Fibroblast of lung (primary cell): ENCODE measurements around the gene SLC22A5. TPM values are rescaled to one million over a fixed set of nuclear protein-coding genes. Genes with fewer than 3 reads are reported as not detected.

Experiments used
- DNase-seq, 2 donors: peaks; one replicate each; pipeline versions ENCODE4 v3.0.0 to v3.0.0-alpha.2; 2010; ENCODE audit warnings: low read depth in 2 of 2
- H2AFZ ChIP-seq: 2 replicates; pipeline ENCODE4 v1.5.1; 2012; ENCODE audit warnings: low read length, control low read depth, inconsistent platforms
- H3K27ac ChIP-seq: 2 replicates; pipeline ENCODE4 v1.5.1; 2011; ENCODE audit warnings: low read length, control low read depth; ENCODE audit not compliant: insufficient read depth
- H3K27me3 ChIP-seq: 2 replicates; pipeline ENCODE4 v1.5.1; 2011; ENCODE audit warnings: mild to moderate bottlenecking, low read length; ENCODE audit not compliant: control insufficient read depth, insufficient read depth
- H3K36me3 ChIP-seq: 2 replicates; pipeline ENCODE4 v1.5.1; 2011; ENCODE audit warnings: low read length; ENCODE audit not compliant: control insufficient read depth, insufficient read depth
- H3K4me1 ChIP-seq: 2 replicates; pipeline ENCODE4 v1.5.1; 2011; ENCODE audit warnings: low read length; ENCODE audit not compliant: control insufficient read depth, insufficient read depth; ENCODE audit errors: extremely low read depth
- H3K4me2 ChIP-seq: 2 replicates; pipeline ENCODE4 v1.5.1; 2011; ENCODE audit warnings: low read length, control low read depth; ENCODE audit not compliant: insufficient read depth; ENCODE audit errors: extremely low read depth
- H3K4me3 ChIP-seq, 4 experiments: fragments of 200-600 bp in 1 of 4; sonication (generic) in 1 of 4; replicated peaks in 1 of 4; 2 replicates each; pipeline ENCODE4 v1.5.1; 2011 to 2016; ENCODE audit warnings: low read length in 4 of 4, low read depth in 3 of 4, mild to moderate bottlenecking in 3 of 4, control low read depth in 2 of 4, inconsistent platforms in 1 of 4, mixed read lengths in 1 of 4; ENCODE audit not compliant: insufficient read depth in 1 of 4; ENCODE audit errors: control extremely low read depth in 1 of 4
- H3K79me2 ChIP-seq: 2 replicates; pipeline ENCODE4 v1.5.1; 2012; ENCODE audit warnings: mild to moderate bottlenecking, low read length, inconsistent platforms; ENCODE audit not compliant: control insufficient read depth, insufficient read depth
- H3K9ac ChIP-seq: 2 replicates; pipeline ENCODE4 v1.5.1; 2011; ENCODE audit warnings: mild to moderate bottlenecking, low read length, control low read depth; ENCODE audit not compliant: insufficient read depth
- H3K9me3 ChIP-seq: 2 replicates; pipeline ENCODE4 v1.5.1; 2012; ENCODE audit warnings: low read depth, low read length; ENCODE audit not compliant: control insufficient read depth, insufficient read depth
- H4K20me1 ChIP-seq: 2 replicates; pipeline ENCODE4 v1.5.1; 2011; ENCODE audit warnings: low read length; ENCODE audit not compliant: control insufficient read depth, insufficient read depth; ENCODE audit errors: extremely low read depth
- CTCF ChIP-seq, 2 donors: IDR thresholded peaks in 1 of 2; conservative IDR thresholded peaks in 1 of 2; 1 replicate in 1 of 2; 2 replicates in 1 of 2; pipeline ENCODE4 v1.5.1; 2011 to 2012; ENCODE audit warnings: low read length in 2 of 2, control low read depth in 1 of 2, inconsistent platforms in 1 of 2, low read depth in 1 of 2, mild to moderate bottlenecking in 1 of 2
- EZH2 ChIP-seq: IDR thresholded peaks from 2 replicates; pipeline ENCODE4 v1.5.1; 2012; ENCODE audit warnings: low read length, control low read depth, mild to moderate bottlenecking; ENCODE audit errors: missing control alignments
- polyA plus RNA-seq, 2 donors: library from polyadenylated mRNA; depleted of rRNA in 1 of 2; stranded (reverse) in 1 of 2; unstranded in 1 of 2; fragments of >200 nt; gene quantifications; 2 replicates each; pipeline ENCODE4 v1.2.1, GENCODE V29; 2011 to 2012; ENCODE audit warnings: missing spikeins in 1 of 2
- total RNA-seq: library from RNA; depleted of rRNA; stranded (reverse); fragments of >200 nt; gene quantifications from 2 replicates; pipeline ENCODE4 v1.2.1, GENCODE V29; 2014

SLC22A5 gene
- total and polyA plus RNA-seq, 2 donors (not counting 1 experiment from before 2014, with no cell fraction given) = 3.4 to 8.8 TPM

GRCh38 chr5:132416306-132417009 is 46.9 kb downstream of the SLC22A5 start:
- no peak overlapping the region for H3K4me2 ChIP-seq
- H3K9me3 ChIP-seq = no peaks in the 10 kb centered on the region
- no peaks in the 10 kb centered on the region for H3K36me3 ChIP-seq
- H3K27ac ChIP-seq = no peak overlapping the region
- H2AFZ ChIP-seq = no peak overlapping the region
- H3K4me1 ChIP-seq = peaks cover 33% of the 10 kb centered on the region
- no peak overlapping the region for H3K4me3 ChIP-seq
- no peaks in the 10 kb centered on the region for H4K20me1 ChIP-seq
- TF ChIP-seq EZH2 (no peak), CTCF (conservative IDR thresholded peaks at IDR 0.05 in 1 of 2, IDR thresholded peaks at IDR 0.05 in 1 of 2; ENCODE audit: low read depth in 1 of 2, low read length in 2 of 2) (no peak)
- H3K9ac ChIP-seq = no peak overlapping the region
- no peaks in the 10 kb centered on the region for H3K27me3 ChIP-seq
- no peak for DNase-seq
- H3K79me2 ChIP-seq = peaks cover 34% of the 10 kb centered on the region

- Histone ChIP-seq H4K20me1 (no peaks in the 10 kb centered on the region), H2AFZ (no peak overlapping the region), H3K4me2 (no peak overlapping the region), H3K27me3 (no peaks in the 10 kb centered on the region), H3K27ac (no peak overlapping the region), H3K9me3 (no peaks in the 10 kb centered on the region), H3K36me3 (no peaks in the 10 kb centered on the region), H3K4me3 (no peak overlapping the region), H3K79me2 (peaks cover 29% of the 10 kb centered on the region), H3K9ac (no peak overlapping the region), H3K4me1 (peaks cover 32% of the 10 kb centered on the region)
- no peak for TF ChIP-seq EZH2
- TF ChIP-seq CTCF (conservative IDR thresholded peaks at IDR 0.05 in 1 of 2, IDR thresholded peaks at IDR 0.05 in 1 of 2; ENCODE audit: low read depth in 1 of 2, low read length in 2 of 2) = no peak
- DNase-seq = no peak
These were observed 47.5 kb downstream of the SLC22A5 start for GRCh38 chr5:132417010-132417439.

- Histone ChIP-seq H3K9ac (no peak overlapping the region), H3K4me2 (no peak overlapping the region), H3K4me1 (peaks cover 34% of the 10 kb centered on the region), H3K4me3 (no peak overlapping the region), H3K27me3 (no peaks in the 10 kb centered on the region), H3K27ac (no peak overlapping the region), H3K36me3 (no peaks in the 10 kb centered on the region), H3K9me3 (no peaks in the 10 kb centered on the region), H2AFZ (no peak overlapping the region), H4K20me1 (no peaks in the 10 kb centered on the region), H3K79me2 (peaks cover 26% of the 10 kb centered on the region)
- TF ChIP-seq EZH2 (no peak), CTCF (conservative IDR thresholded peaks at IDR 0.05 in 1 of 2, IDR thresholded peaks at IDR 0.05 in 1 of 2; ENCODE audit: low read depth in 1 of 2, low read length in 2 of 2) (no peak)
- no peak for DNase-seq
These were observed 48.0 kb downstream of the SLC22A5 start for GRCh38 chr5:132417461-132417860.
